Measurements from ENCODE around the gene SLCO2A1. TPM values are rescaled to one million over a fixed set of nuclear protein-coding genes. Genes with fewer than 3 reads are reported as not detected.

The SLCO2A1 gene
- total and polyA plus RNA-seq, 2 of the 4 experiments (the other 2 are of a cell fraction), result under 0.01 to 1.5 TPM

DNA sequence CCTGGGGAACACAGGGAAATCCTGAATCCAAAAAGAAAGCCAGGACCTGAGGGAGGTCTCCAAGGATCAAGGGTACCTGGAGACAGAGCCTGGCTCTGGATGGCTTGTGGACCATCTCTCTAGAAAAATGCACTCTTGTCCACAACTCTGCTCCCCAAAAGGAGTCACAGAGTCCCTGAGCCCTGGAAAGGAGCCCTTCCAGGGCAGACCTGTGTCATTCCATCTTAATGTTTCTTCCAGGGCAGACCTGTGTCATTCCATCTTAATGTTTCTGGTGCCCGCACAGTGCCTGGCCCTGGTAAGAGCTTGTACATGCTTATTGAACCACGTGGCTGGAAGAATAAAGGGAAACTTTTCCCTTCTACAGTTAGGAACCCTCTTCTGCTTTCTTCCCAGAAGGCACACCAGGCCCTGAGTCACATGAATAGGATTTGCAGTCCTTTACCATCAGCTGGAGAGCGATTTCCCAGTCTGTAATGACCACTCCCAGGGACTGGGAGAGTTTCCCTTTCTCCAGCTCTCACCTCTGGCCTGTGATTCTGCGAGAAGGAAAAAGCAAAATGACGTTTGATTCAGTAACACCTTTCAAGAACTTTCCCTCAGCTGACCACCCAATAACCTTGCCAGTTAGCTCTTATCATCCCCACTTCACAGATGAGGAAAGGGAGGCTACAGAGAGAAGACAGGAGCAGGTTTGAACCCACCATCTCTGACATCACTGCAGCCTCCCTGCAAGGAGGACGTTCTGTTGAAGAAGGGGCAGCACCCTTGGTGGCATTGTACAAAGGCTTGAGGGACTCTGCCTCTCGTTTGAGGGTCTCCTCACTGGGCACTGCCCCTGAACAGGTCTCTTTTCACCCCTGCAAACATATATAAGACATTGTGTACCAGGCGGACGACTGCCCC, 35.8 kb upstream of the SLCO2A1 start:
- intact Hi-C loops (cut with micrococcal nuclease) (no loop called here), dilution Hi-C loops (cut with HindIII; ENCODE audit: low sequenced_read_pairs, unreplicated experiment) (no loop called here), in situ Hi-C loops (cut with MboI; ENCODE audit: low sequenced_read_pairs) (no loop called here)
- ATAC-seq (ENCODE audit: low read depth), result no peak
- no peak overlapping the region for H2AK5ac ChIP-seq (ENCODE audit: low read depth, low read length)
- no peak overlapping the region for H4K91ac ChIP-seq (ENCODE audit: insufficient read depth, low read depth, low read length)
- H3K18ac ChIP-seq (ENCODE audit: low read depth, low read length), result no peak overlapping the region
- no peak overlapping the region for H2BK120ac ChIP-seq (ENCODE audit: low read depth, low read length)
- H4K20me1 ChIP-seq (ENCODE audit: insufficient read depth, low read length), result no peaks in the 10 kb centered on the region
- H3K4ac ChIP-seq (ENCODE audit: low read depth, low read length), result no peak overlapping the region; the same call in 1 of the 2 replicates
- no peak overlapping the region for H3K23ac ChIP-seq (ENCODE audit: low read depth, low read length)
- no peaks in the 10 kb centered on the region for H3K79me1 ChIP-seq (ENCODE audit: low read depth in 1 of 2, low read length in 2 of 2)
- 29% methylated on average over 1 of the region's 9 CpGs; no CpG with 5 or more reads in 1 of the 2 experiments for WGBS, 2 experiments (ENCODE audit: extremely low coverage in 2 of 2, insufficient read length in 1 of 2)
- H3K27me3 ChIP-seq (ENCODE audit: control insufficient read depth, insufficient read depth, low read length), result peaks cover 1% of the 10 kb centered on the region; the same call in 1 of the 2 replicates
- no peak overlapping the region for H3K56ac ChIP-seq (ENCODE audit: extremely low read depth, insufficient read depth, low read length)
- BruUV-seq (replicated peaks), result no TSS peak
- no peak overlapping the region for H2BK5ac ChIP-seq (ENCODE audit: low read depth, low read length, poor library complexity, severe bottlenecking)
- peaks cover 5% of the 10 kb centered on the region for H3K4me1 ChIP-seq (ENCODE audit: control insufficient read depth, insufficient read depth, low read length)
- peak overlapping the region; percentile 3; the same call in 1 of the 3 replicates for H2BK15ac ChIP-seq (ENCODE audit: low read depth, low read length)
- TF ChIP-seq CEBPB (IDR thresholded peaks at IDR 0.05; ENCODE audit: low read depth, low read length), result no peak
- TF ChIP-seq USF2 (IDR thresholded peaks at IDR 0.05; ENCODE audit: low read depth, low read length), result no peak
- TF ChIP-seq RAD21 (IDR thresholded peaks at IDR 0.05; ENCODE audit: low read length), result no peak
- TF ChIP-seq MAFK (IDR thresholded peaks at IDR 0.05; ENCODE audit: low read depth, low read length), result no peak
- TF ChIP-seq SMC3 (IDR thresholded peaks at IDR 0.05; ENCODE audit: low read depth, low read length), result no peak
- TF ChIP-seq, protein P1, sequence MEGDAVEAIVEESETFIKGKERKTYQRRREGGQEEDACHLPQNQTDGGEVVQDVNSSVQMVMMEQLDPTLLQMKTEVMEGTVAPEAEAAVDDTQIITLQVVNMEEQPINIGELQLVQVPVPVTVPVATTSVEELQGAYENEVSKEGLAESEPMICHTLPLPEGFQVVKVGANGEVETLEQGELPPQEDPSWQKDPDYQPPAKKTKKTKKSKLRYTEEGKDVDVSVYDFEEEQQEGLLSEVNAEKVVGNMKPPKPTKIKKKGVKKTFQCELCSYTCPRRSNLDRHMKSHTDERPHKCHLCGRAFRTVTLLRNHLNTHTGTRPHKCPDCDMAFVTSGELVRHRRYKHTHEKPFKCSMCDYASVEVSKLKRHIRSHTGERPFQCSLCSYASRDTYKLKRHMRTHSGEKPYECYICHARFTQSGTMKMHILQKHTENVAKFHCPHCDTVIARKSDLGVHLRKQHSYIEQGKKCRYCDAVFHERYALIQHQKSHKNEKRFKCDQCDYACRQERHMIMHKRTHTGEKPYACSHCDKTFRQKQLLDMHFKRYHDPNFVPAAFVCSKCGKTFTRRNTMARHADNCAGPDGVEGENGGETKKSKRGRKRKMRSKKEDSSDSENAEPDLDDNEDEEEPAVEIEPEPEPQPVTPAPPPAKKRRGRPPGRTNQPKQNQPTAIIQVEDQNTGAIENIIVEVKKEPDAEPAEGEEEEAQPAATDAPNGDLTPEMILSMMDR (conservative IDR thresholded peaks at IDR 0.05; ENCODE audit: low read depth, low read length), result no peak
- TF ChIP-seq CHD1 (IDR thresholded peaks at IDR 0.05; ENCODE audit: low read depth, low read length), result no peak
- TF ChIP-seq NFE2L2 (IDR thresholded peaks at IDR 0.05; ENCODE audit: low read depth, low read length), result no peak
- no peak for TF ChIP-seq RFX5 (IDR thresholded peaks at IDR 0.05; ENCODE audit: low read depth, low read length)
- no peak for TF ChIP-seq RCOR1 (IDR thresholded peaks at IDR 0.05; ENCODE audit: insufficient replicate concordance, low read length)
- TF ChIP-seq BHLHE40 (IDR thresholded peaks at IDR 0.05; ENCODE audit: low read depth, low read length), result no peak
- no peak overlapping the region for H3K27ac ChIP-seq (ENCODE audit: insufficient read depth, low read length)
- no peak overlapping the region for H3K4me3 ChIP-seq (ENCODE audit: insufficient read depth, low read depth, low read length)
- H3K9me1 ChIP-seq (ENCODE audit: insufficient read depth, low read length), result 0 out of 2 replicates have a peak, but pooled peaks cover 6% of the 10 kb centered on the region
- no peak for DNase-seq
- no peak overlapping the region for H2AK9ac ChIP-seq (replicated peaks; ENCODE audit: low read depth, low read length, poor library complexity)
- H3K14ac ChIP-seq (replicated peaks; ENCODE audit: low read depth, low read length), result no peak overlapping the region
- no peak overlapping the region for H3K4me2 ChIP-seq (ENCODE audit: low read depth, low read length)
- H4K8ac ChIP-seq (ENCODE audit: low read depth in 2 of 2, low read length in 2 of 2), result no peak overlapping the region
- H3K9me3 ChIP-seq (ENCODE audit: control insufficient read depth, insufficient read depth, low read length), result no peaks in the 10 kb centered on the region
- CTCF ChIA-PET, result no interaction called here
- POLR2A ChIA-PET (ENCODE audit: unreplicated experiment), result no interaction called here
- H4K5ac ChIP-seq (ENCODE audit: low read depth, low read length), result no peak overlapping the region
- no peaks in the 10 kb centered on the region for H3K36me3 ChIP-seq (ENCODE audit: control insufficient read depth, insufficient read depth, low read length)
- no peak overlapping the region for H2AFZ ChIP-seq (replicated peaks; ENCODE audit: low read length, poor library complexity)
- H2BK20ac ChIP-seq (ENCODE audit: low read depth, low read length), result no peak overlapping the region
- no peak overlapping the region for H3K9ac ChIP-seq (ENCODE audit: low read depth, low read length)
